ENCODE results near the gene TBC1D22A.

The TBC1D22A gene

GRCh38 chr22:46937939-46938338 lies 175.5 kb downstream of the TBC1D22A start:
- DNase-seq = no peak

- DNase-seq = peak; percentile 75
Measured at GRCh38 chr22:46941968-46942798, 179.7 kb downstream of the TBC1D22A start.

GRCh38 chr22:46942799-46943785 lies 180.6 kb downstream of the TBC1D22A start:
- peak; percentile 59 for DNase-seq

GRCh38 chr22:46945481-46945880 lies 183.0 kb downstream of the TBC1D22A start:
- no peak for DNase-seq

GRCh38 chr22:46946383-46946962 lies 184.0 kb downstream of the TBC1D22A start:
- no peak for DNase-seq

GRCh38 chr22:46947516-46948257 lies 185.2 kb downstream of the TBC1D22A start:
- DNase-seq = no peak

- no peak for DNase-seq
Measured at GRCh38 chr22:46948411-46949144, 186.1 kb downstream of the TBC1D22A start.

GRCh38 chr22:46951350-46951749 lies 188.9 kb downstream of the TBC1D22A start:
- no peak for DNase-seq

- DNase-seq = no peak
Measured at GRCh38 chr22:46951973-46952372, 189.5 kb downstream of the TBC1D22A start.

GRCh38 chr22:46953968-46954765 lies 191.7 kb downstream of the TBC1D22A start:
- no peak for DNase-seq

GRCh38 chr22:46954781-46955180 lies 192.3 kb downstream of the TBC1D22A start:
- DNase-seq = no peak

- no peak for DNase-seq
Measured at GRCh38 chr22:46956498-46957215, 194.2 kb downstream of the TBC1D22A start.

- DNase-seq = no peak
Measured at GRCh38 chr22:46957521-46957920, 195.1 kb downstream of the TBC1D22A start.

- DNase-seq = no peak
Measured at GRCh38 chr22:46958191-46958590, 195.7 kb downstream of the TBC1D22A start.

- DNase-seq = no peak
Measured at GRCh38 chr22:46958658-46959057, 196.2 kb downstream of the TBC1D22A start.

GRCh38 chr22:46959369-46959768 lies 196.9 kb downstream of the TBC1D22A start:
- no peak for DNase-seq

GRCh38 chr22:46961591-46962295 lies 199.3 kb downstream of the TBC1D22A start:
- no peak for DNase-seq

- no peak for DNase-seq
Measured at GRCh38 chr22:46962406-46962805, 200.0 kb downstream of the TBC1D22A start.

Measured in right hindlimb (tissue), 1 donor.